Activated T-cell treated with anti-CD3 and anti-CD28 coated beads, Interleukin-2, amount 50 U/mL, for 4 hours (primary cell): ENCODE results near the gene CHST11. TPM values are rescaled to one million over a fixed set of nuclear protein-coding genes. Genes with fewer than 3 reads are reported as not detected.

Experiments
- ATAC-seq, 2 donors: fragments of 200-7000 bp; cut with Tn5 transposase; one replicate each; pipeline ENCODE4 v1.10.0; 2021
- DNase-seq: peaks from one replicate; pipeline ENCODE4 v3.0.0-alpha.2; 2020
- H3K27me3 Mint-ChIP-seq: one replicate; pipeline ENCODE4 v1.8.0; 2021; ENCODE audit warnings: low read depth, mixed read lengths
- H3K36me3 Mint-ChIP-seq: one replicate; pipeline ENCODE4 v1.8.0; 2022; ENCODE audit warnings: mixed read lengths; ENCODE audit not compliant: insufficient read depth
- H3K4me1 Mint-ChIP-seq: one replicate; pipeline ENCODE4 v1.8.0; 2021; ENCODE audit warnings: low read depth, mixed read lengths
- H3K4me3 Mint-ChIP-seq: one replicate; pipeline ENCODE4 v1.8.0; 2021; ENCODE audit warnings: mild to moderate bottlenecking, moderate library complexity, mixed read lengths
- H3K9me3 Mint-ChIP-seq: one replicate; pipeline ENCODE4 v1.8.0; 2021; ENCODE audit warnings: mixed read lengths
- total RNA-seq, 3 donors: library from RNA; stranded (reverse); gene quantifications; one replicate each; pipeline ENCODE4 v1.2.1, GENCODE V29; 2021

The CHST11 gene
- total RNA-seq, 3 donors from 2014 or later, result 40.5 to 70.7 (median 61.7) TPM

DNA sequence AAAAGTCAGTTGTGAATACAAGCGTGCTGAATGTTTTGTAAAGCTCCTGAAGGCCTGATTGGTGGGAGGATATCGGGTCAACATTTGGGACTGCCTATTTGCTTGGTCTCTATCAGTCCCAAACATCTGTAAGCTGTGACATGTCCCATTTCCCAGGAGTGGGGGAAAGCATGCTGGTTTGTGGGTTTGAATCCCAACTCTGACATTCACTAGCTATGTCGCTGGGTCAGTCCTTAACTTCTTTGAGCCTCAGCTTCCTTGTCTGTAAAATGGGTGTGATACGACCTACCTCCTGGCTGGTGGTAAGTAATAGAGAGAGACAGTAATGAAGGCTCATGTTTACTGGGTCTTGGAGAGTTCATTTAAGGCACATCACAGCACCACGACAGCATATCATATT, 136.7 kb downstream of the CHST11 start:
- Mint-ChIP-seq H3K36me3 (peaks cover 16% of the 10 kb centered on the region), H3K4me1 (peaks cover 49% of the 10 kb centered on the region), H3K9me3 (no peaks in the 10 kb centered on the region), H3K4me3 (no peak overlapping the region), H3K27me3 (no peaks in the 10 kb centered on the region)
- DNase-seq, result no peak
- no peak for ATAC-seq

DNA sequence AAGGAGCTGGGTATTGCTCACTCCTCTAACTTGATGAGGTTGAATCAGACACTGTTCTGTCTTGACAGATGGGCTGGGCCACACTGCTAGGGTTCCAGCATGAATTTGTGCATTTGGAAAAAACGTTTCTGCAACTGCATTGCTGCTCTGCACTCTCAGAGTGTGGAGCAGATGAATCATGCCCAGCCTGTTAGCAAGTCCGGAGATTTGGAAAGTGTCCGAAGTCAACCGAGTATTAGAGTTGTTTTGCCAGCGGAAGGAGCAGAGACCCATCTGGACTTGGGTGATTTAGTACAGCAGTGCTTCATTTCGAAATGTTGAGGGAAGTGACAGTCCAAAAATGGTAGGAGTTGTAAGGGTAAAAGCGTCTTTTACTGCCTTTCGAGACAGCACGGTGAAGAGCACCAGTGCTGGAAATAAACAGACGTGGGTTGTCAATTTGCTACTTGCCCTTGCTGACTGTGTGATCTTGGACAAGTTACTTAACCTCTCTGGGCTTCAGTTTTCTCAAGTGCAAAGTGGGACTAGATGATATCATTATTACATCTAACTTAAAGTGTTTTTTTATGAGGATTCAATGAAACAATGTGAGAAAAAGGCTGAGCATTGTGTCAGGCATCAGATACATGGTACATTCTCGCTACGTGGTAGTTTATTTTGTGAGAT, 139.5 kb downstream of the CHST11 start:
- no peak for DNase-seq
- Mint-ChIP-seq H3K9me3 (no peaks in the 10 kb centered on the region), H3K27me3 (no peaks in the 10 kb centered on the region), H3K4me1 (peaks cover 57% of the 10 kb centered on the region), H3K36me3 (peaks cover 8% of the 10 kb centered on the region), H3K4me3 (no peak overlapping the region)
- ATAC-seq, result no peak

DNA sequence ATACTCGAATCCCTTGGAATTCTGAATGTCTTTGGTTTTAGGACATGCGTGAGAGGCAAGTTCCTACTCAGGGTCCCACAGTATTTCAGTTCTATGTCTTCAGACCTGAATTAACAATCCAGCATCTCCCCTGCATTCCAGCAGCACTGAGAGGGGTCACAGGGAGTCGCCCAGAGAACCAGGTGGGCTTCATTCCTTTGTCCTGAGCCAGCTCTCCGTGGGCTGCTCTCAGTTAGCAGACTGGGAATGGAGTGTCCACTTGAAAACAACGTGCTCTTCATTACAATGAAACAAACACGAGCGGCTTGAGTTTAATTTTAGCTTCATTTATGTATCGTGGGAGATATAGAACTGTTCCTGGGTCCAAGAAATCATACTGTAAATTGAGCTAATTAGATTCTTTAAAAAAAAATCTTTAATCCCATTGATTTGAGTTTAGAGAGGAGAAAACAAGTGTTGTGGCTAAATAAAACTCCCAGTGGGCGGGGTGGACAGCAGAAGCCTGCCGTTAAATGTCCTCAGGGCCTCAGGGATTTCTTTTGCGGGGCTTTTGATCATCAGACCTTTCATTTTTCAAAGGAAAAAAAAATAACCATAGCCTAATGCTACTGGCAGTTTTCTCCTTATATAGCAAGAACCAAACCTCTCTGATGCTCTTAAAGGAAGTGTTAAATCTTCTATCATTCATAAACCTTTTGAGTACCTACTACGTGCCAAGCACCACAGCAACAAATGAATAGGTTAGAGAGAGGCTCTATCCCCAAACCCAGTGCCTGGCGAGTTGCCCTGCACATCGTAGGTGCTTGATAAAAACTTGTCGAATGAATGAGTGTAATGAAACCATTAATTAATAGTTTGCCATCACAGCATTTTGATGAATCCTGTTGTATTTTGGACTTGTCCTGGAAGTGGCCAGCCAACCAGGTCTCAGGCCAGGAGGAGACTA, 140.4 kb downstream of the CHST11 start:
- Mint-ChIP-seq H3K27me3 (no peaks in the 10 kb centered on the region), H3K9me3 (no peaks in the 10 kb centered on the region), H3K4me3 (no peak overlapping the region), H3K4me1 (peaks cover 65% of the 10 kb centered on the region), H3K36me3 (peaks cover 10% of the 10 kb centered on the region)
- DNase-seq (no peak), ATAC-seq (no peak)

DNA sequence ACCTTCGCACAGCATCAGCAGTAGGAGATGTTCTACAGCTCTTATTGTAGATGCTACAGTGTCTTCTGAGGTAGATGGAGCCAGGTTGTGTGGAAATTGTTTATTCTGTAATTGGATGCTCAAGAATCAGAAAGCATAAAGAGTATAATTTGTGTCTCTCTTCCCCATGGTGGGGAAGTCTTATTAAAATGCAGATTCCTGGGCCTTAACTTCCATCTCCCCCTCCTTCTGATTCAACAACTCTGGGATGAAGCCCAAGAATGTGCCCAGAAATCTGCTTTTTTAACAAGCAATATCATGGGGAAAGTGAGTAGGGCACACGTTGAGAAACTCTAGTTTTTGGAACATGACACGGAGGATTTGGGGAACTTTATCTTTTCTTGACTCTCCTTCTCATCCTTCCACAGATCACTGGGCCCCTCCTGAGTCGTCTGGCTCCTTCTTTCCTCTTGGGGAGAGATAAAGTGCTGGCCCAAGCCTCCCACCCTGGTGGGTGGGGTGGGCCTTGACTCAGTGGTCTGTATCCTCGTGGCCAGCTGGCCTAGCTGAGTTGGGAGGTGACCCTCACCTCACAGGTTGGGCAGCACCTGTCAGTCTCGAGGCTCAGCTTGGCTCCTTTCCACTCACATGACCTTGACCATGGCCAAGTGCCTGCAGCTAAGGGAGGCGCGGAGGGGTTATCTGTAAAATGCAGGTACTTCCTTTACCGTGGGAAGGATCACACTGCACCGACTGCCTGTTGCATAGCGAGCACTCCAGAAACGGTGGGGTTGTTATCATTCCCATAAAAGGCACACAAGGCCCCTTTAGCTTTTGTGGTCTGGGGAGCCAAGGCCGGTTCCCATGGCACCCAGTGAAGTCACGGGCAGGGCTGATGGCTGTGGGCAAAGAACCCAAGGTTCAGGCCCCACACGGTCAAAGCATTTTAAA, 141.9 kb downstream of the CHST11 start:
- H3K4me1 Mint-ChIP-seq, result peaks cover 75% of the 10 kb centered on the region
- H3K9me3 Mint-ChIP-seq, result no peaks in the 10 kb centered on the region
- ATAC-seq, result no peak
- no peak for DNase-seq
- H3K4me3 Mint-ChIP-seq, result no peak overlapping the region
- no peaks in the 10 kb centered on the region for H3K27me3 Mint-ChIP-seq
- peaks cover 18% of the 10 kb centered on the region for H3K36me3 Mint-ChIP-seq

DNA sequence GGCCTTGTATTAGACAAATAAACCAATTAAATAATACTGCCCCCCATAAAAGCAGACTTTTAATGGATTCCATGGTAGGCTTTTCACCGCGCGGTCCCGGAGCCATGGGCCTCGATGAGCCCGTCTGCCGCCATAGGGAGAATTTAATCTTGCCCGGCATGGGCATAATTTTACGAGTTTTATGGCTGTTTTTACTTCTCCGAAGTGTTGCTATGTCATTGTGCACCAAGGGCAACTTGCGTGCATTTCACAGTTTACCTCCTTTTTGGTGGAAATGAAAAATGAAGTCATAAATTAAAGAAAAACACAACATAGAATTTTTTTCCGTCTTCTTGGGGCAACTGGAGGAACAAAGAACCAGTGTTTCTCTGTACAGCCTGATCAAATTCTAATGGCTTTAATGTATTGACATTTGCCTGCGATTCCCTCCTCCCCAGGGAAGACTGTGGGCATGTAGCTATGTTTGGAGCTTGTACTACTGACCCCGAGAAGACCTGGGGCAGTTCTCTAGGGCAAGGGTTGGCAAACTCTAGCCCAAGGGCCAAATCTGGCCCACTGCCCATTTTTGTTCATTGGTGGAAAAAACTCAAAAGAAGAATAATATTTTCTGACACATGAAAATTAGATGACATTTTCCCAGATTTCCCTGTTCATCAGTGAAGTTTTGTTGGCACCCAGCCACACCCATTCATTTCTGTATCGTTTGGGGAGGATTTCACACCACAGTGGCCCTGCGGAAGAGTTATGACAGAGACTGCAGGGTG, 142.7 kb downstream of the CHST11 start:
- Mint-ChIP-seq H3K9me3 (no peaks in the 10 kb centered on the region), H3K27me3 (no peaks in the 10 kb centered on the region), H3K4me1 (peaks cover 80% of the 10 kb centered on the region), H3K4me3 (no peak overlapping the region), H3K36me3 (peaks cover 22% of the 10 kb centered on the region)
- DNase-seq (no peak), ATAC-seq (no peak)

DNA sequence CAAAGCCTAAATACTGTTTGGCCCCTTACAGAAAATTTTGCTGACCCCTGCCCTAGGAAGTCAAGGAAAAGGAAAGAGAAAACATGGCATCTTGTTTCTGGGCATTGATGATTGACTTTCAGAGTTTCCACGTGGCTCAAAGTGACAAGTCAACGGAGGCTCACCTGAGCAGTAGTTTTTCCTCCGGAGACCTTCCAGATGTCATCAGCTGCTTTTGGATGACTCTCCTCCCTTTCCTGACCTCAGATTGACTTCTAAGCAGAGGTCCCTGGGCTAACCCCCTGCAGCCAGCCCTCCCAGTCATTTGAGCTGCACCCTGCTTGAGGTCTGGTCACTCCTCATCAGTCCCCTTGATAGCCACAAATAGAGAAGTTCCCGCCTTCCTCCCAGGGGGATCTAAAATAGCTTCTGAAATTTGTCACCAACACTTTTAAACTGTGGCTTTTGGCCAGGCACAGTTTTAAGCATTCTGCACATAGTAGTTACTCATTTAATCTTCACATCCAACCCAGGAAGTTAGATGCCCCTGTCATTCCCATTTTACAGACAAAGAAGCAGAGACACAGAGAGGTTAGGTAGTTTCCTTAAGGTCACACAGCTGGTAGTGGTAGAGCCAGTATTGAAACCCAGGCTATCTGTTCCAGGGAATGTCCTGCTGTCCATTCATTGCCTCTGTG, 143.4 kb downstream of the CHST11 start:
- H3K9me3 Mint-ChIP-seq, result no peaks in the 10 kb centered on the region
- no peaks in the 10 kb centered on the region for H3K27me3 Mint-ChIP-seq
- peaks cover 22% of the 10 kb centered on the region for H3K36me3 Mint-ChIP-seq
- DNase-seq, result no peak
- peaks cover 83% of the 10 kb centered on the region for H3K4me1 Mint-ChIP-seq
- no peak overlapping the region for H3K4me3 Mint-ChIP-seq
- ATAC-seq, result no peak

DNA sequence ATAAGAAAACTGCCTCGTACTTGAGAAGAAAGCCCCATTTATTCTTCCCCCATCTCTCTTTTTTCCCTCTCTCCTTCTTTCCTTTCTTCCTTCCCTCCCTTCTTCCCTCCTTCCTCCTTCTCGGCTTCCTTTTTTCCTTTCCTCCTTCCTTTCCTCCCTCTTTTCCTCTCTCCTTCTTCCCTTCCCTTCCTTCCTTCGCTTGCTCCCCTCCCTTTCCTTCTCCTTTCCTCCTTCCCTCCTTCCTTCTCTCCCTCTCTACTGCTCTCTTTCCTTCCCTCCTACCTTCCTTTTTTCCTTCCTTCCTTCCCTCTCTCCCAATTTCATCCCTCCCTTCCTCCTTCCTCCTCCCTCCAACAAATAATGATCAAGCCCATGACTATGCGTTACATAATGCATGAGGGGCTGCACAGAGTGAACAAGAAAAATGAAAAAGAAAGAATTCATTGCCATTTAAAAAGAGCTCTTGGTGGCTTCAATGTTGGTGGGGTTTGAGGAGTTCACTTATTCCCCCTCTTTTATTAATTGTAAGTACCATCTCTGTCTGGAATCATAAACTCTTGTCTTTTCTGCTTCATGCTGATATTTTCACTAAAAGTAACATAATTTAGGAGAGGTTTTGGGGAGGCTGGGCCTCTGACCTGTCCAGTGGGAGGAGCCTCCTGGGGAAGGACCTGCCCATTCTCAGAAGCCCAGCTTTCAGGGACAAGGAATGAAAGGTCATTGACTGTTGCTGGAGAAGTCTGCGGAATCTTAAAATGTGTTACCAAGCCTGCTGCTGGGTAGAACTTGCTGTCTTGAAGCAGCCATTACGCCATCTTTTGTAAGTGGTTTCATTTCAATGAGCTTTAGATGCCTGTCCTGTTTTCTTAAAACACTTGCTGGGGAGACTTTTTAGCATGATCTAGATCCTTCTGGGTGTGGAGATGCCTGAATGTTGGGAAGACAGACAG, 144.3 kb downstream of the CHST11 start:
- no peak for ATAC-seq
- DNase-seq, result no peak
- Mint-ChIP-seq H3K4me1 (peaks cover 78% of the 10 kb centered on the region), H3K36me3 (peaks cover 27% of the 10 kb centered on the region), H3K9me3 (no peaks in the 10 kb centered on the region), H3K4me3 (no peak overlapping the region), H3K27me3 (no peaks in the 10 kb centered on the region)

DNA sequence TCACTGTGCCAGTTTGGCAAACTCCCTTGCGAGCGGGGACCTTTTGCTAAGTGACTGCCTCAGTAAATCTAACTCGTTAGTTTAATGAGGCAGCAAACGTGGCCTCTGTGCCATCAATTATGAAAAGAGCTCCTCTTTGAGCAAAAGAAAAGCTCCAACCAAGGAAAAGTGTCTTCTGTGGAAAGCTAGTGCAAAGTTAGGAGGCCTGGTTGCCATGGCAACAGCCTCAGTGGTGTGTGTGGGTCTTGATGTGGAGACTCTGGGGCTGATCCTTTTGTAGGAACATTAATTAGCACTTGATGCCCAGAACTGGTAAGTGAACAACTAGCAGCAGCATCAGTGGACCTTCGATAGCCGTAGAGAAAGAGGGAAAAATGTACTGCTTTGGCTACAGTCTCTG, 145.7 kb downstream of the CHST11 start:
- H3K9me3 Mint-ChIP-seq, result no peaks in the 10 kb centered on the region
- H3K36me3 Mint-ChIP-seq, result peaks cover 28% of the 10 kb centered on the region
- ATAC-seq (no peak), DNase-seq (no peak)
- H3K27me3 Mint-ChIP-seq, result no peaks in the 10 kb centered on the region
- no peak overlapping the region for H3K4me3 Mint-ChIP-seq
- peaks cover 74% of the 10 kb centered on the region for H3K4me1 Mint-ChIP-seq

DNA sequence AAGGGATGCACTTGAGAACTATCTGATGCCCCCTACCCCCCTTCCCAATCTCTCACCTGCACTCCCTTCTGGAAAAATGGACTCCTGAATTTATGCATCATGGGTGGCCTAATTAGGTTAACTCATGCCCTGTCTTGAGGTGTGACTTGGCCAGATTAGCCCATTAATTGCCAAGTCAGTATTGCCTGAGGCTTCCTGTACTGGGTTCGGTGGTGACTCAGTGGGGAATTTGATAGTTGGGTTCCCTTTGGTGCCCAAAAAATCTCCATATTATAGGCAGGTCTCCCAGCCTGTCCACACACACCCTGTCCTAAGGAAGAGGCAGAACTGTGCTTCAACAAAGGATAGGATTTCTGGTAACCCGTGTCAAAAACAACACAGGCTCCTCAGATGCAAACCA, 146.1 kb downstream of the CHST11 start:
- Mint-ChIP-seq H3K36me3 (peaks cover 28% of the 10 kb centered on the region), H3K4me3 (no peak overlapping the region), H3K9me3 (no peaks in the 10 kb centered on the region), H3K27me3 (no peaks in the 10 kb centered on the region), H3K4me1 (peaks cover 72% of the 10 kb centered on the region)
- DNase-seq (no peak), ATAC-seq (no peak)

DNA sequence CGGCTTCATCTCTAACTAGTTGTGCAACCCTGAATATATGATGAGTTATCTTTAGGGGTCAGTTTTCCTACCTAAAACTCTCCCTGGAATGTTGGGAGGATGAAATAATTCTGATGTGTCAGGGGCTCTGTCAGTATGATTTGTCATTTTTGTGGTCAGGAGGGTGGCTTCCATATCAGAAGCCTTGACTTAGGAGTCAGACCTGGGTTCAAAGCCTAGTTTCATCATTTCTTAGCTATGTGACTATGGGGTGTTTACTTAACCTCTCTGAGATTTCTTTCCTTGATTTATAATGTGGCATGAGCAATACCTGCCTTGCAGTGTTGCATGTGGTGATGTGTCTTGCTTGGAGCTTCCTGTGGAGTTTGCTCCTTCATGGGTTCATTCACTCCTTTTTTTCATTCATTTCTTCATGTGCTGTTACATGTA, 146.8 kb downstream of the CHST11 start:
- ATAC-seq (no peak), DNase-seq (no peak)
- H3K9me3 Mint-ChIP-seq, result no peaks in the 10 kb centered on the region
- H3K4me1 Mint-ChIP-seq, result peaks cover 70% of the 10 kb centered on the region
- H3K36me3 Mint-ChIP-seq, result peaks cover 32% of the 10 kb centered on the region
- peak overlapping the region; percentile 37 for H3K4me3 Mint-ChIP-seq
- no peaks in the 10 kb centered on the region for H3K27me3 Mint-ChIP-seq

DNA sequence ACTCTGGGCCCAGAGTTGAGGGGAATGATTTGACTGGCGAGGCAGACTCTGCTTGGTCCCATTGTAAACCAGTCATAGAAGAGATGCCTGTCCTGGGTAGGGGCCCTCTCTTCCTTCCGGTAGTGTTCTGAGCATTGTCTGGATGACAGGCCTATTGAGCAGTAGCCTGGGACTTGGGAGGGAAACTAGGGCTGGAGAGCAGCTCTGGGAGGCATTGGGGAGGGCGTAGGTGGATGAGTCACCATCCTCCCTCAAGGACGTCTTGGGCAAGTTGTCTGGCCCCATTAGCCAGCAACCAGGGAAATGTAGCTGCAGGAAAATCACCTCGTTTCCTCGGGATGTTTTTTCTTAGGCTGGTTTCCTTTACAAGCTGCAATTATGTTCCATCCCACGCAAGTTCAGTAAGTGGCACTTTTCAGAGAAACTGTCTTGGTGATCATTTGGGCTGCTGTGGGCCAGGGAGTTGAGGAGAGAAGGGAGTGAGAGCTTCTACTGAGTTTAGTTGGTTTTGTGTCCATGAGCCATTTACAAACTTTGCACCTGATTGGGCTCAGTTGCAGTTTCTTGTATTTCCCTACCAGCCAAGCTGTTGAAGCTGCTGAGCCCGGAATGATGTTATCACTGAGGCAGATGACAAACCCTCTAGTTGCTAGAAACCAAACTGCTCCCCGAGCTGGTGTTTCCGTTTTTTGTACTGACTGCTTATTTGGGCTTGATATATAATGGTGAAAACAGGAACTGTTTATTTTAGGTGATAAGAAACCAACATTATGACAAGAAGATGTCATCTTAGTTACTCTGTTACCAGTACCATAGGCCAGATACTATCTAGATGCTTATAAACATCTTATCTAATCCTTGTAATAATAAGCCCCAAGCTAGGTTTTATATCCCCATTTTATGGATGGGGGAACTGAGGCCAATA, 147.6 kb downstream of the CHST11 start:
- H3K27me3 Mint-ChIP-seq, result no peaks in the 10 kb centered on the region
- H3K4me1 Mint-ChIP-seq, result peaks cover 75% of the 10 kb centered on the region
- peak; percentile 23 for DNase-seq
- peak overlapping the region; percentile 37 for H3K4me3 Mint-ChIP-seq
- peak; percentile 76 to 77 for ATAC-seq
- H3K36me3 Mint-ChIP-seq, result peaks cover 34% of the 10 kb centered on the region
- H3K9me3 Mint-ChIP-seq, result no peaks in the 10 kb centered on the region
